ENCODE measurements around the gene PLPP6.
"Not testable (repeated sequence)": the region's sequence is repeated elsewhere in the genome, so short reads cannot be mapped to it uniquely, and the experiment has no call there.

Gene PLPP6
- total RNA-seq, result 2.0 to 10.7 (median 7.1) reads per million in 18 experiments

GRCh38 chr9:4662108-4662988, at the start of gene PLPP6:
Gene PLPP6, plus strand, starts transcription at chr9:4662294. Its CDS starts 82 bp downstream, at chr9:4662376.
- DNase-seq, result peak; percentile 74 to 84

GRCh38 chr9:4614627-4615026, 47.5 kb upstream of the PLPP6 start:
- DNase-seq, result no peak

- no peak for DNase-seq
Observed at GRCh38 chr9:4615251-4615650, 46.8 kb upstream of the PLPP6 start.

- DNase-seq, result no peak
Observed at GRCh38 chr9:4615778-4616177, 46.3 kb upstream of the PLPP6 start.

- no peak for DNase-seq
Observed at GRCh38 chr9:4617752-4618151, 44.3 kb upstream of the PLPP6 start.

GRCh38 chr9:4618700-4619099, 43.4 kb upstream of the PLPP6 start:
- DNase-seq, result peak in 1 of 2 donors; percentile 25

GRCh38 chr9:4620057-4620765, 41.9 kb upstream of the PLPP6 start:
- DNase-seq, result no peak

GRCh38 chr9:4620881-4621555, 41.1 kb upstream of the PLPP6 start:
- no peak for DNase-seq

- DNase-seq, result no peak
Observed at GRCh38 chr9:4622016-4622415, 40.1 kb upstream of the PLPP6 start.

GRCh38 chr9:4630836-4631235, 31.3 kb upstream of the PLPP6 start:
- DNase-seq, result no peak

GRCh38 chr9:4638968-4639367, 23.1 kb upstream of the PLPP6 start:
- no peak for DNase-seq

- no peak for DNase-seq
Observed at GRCh38 chr9:4639420-4639819, 22.7 kb upstream of the PLPP6 start.

GRCh38 chr9:4640027-4640426, 22.1 kb upstream of the PLPP6 start:
- peak in 1 of 2 donors; percentile 8 for DNase-seq

GRCh38 chr9:4642351-4642750, 19.7 kb upstream of the PLPP6 start:
- no peak for DNase-seq

- no peak for DNase-seq
Observed at GRCh38 chr9:4654084-4654483, 8.0 kb upstream of the PLPP6 start.

- DNase-seq, result no peak
Observed at GRCh38 chr9:4654538-4654937, 7.6 kb upstream of the PLPP6 start.

GRCh38 chr9:4656196-4656595, 5.9 kb upstream of the PLPP6 start:
- not testable (repeated sequence) for DNase-seq

GRCh38 chr9:4656621-4657020, 5.5 kb upstream of the PLPP6 start:
- no peak for DNase-seq

- DNase-seq, result no peak
Observed at GRCh38 chr9:4657426-4658159, 4.5 kb upstream of the PLPP6 start.

GRCh38 chr9:4660665-4661064, 1.4 kb upstream of the PLPP6 start:
- not testable (repeated sequence) for DNase-seq

GRCh38 chr9:4661165-4661564, 929 bp upstream of the PLPP6 start:
- DNase-seq, result no peak

GRCh38 chr9:4661611-4662010, 483 bp upstream of the PLPP6 start:
- DNase-seq, result no peak

Measured in inflammatory macrophage (primary cell).